ENCODE results near the gene SUN1.

DNA sequence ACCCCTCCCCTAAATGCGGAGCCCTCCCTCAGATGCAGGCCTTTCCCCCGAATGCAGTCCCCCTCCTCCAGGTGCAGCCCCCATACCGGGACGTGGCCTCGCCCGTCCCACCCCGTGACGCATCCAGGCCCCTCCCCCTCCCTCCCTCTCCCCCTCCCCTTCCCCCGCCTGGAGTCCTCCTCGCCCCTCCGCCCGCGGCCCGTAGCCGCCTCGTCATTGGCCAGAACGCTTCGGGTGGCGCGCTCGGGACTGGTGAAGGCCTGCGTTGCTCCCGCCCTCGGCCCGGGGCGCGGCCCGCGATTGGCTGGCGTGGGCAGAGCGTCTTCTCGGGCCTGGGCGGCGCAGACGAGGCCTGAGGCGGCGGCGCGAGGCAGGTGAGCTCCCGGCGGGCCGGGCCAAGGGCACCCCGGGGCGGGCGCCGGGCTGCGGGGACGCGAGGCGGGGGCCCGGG is 16.0 kb upstream of the SUN1 start:
- TF ChIP-seq, protein P1, sequence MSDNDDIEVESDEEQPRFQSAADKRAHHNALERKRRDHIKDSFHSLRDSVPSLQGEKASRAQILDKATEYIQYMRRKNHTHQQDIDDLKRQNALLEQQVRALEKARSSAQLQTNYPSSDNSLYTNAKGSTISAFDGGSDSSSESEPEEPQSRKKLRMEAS (IDR thresholded peaks at IDR 0.05; ENCODE audit: low read depth): peak; percentile 38; the same call in 1 of the 2 replicates
- TF ChIP-seq RFX5 (IDR thresholded peaks at IDR 0.05; ENCODE audit: low read length) (peak; percentile 74), MXI1 (IDR thresholded peaks at IDR 0.05; ENCODE audit: low read depth, low read length) (peak; percentile 19; the same call in 1 of the 2 replicates), SIN3A (IDR thresholded peaks at IDR 0.05; ENCODE audit: borderline replicate concordance, low read depth, low read length) (no peak)
- TF ChIP-seq, protein P2, sequence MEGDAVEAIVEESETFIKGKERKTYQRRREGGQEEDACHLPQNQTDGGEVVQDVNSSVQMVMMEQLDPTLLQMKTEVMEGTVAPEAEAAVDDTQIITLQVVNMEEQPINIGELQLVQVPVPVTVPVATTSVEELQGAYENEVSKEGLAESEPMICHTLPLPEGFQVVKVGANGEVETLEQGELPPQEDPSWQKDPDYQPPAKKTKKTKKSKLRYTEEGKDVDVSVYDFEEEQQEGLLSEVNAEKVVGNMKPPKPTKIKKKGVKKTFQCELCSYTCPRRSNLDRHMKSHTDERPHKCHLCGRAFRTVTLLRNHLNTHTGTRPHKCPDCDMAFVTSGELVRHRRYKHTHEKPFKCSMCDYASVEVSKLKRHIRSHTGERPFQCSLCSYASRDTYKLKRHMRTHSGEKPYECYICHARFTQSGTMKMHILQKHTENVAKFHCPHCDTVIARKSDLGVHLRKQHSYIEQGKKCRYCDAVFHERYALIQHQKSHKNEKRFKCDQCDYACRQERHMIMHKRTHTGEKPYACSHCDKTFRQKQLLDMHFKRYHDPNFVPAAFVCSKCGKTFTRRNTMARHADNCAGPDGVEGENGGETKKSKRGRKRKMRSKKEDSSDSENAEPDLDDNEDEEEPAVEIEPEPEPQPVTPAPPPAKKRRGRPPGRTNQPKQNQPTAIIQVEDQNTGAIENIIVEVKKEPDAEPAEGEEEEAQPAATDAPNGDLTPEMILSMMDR (IDR thresholded peaks at IDR 0.05): no peak
